Ovary (tissue), 9 donors: ENCODE measurements around the gene HSFX3. TPM values are rescaled to one million over a fixed set of nuclear protein-coding genes. Genes with fewer than 3 reads are reported as not detected.
"Not testable (repeated sequence)": the region's sequence is repeated elsewhere in the genome, so short reads cannot be mapped to it uniquely, and the experiment has no call there.

Source experiments
- DNase-seq, 5 donors: peaks; one replicate each; pipeline ENCODE4 v3.0.0-alpha.2; 2019 to 2020
- H3K27ac ChIP-seq, 2 donors: fragments of 200-600 bp; one replicate each; pipeline versions ENCODE4 v1.5.1 to v1.8.0; 2019 to 2022
- H3K27me3 ChIP-seq: fragments of 200-600 bp; one replicate; pipeline ENCODE4 v1.8.0; 2022
- H3K36me3 ChIP-seq: fragments of 200-600 bp; sonication (generic); one replicate; pipeline ENCODE4 v1.5.1; 2019
- H3K4me1 ChIP-seq: one replicate; pipeline ENCODE4 v1.8.1; 2013; ENCODE audit warnings: mild to moderate bottlenecking, moderate library complexity; ENCODE audit not compliant: insufficient read depth
- H3K4me3 ChIP-seq: fragments of 200-600 bp; sonication (generic); one replicate; pipeline ENCODE4 v1.5.1; 2017
- H3K9me3 ChIP-seq, 2 donors: fragments of 200-600 bp in 1 of 2; sonication (generic) in 1 of 2; one replicate each; pipeline versions ENCODE4 v1.5.1 to v1.8.1; 2013 to 2019; ENCODE audit warnings: mild to moderate bottlenecking in 1 of 2, moderate library complexity in 1 of 2
- EP300 ChIP-seq: sonication (generic); formaldehyde crosslinking; IDR thresholded peaks from one replicate; pipeline ENCODE4 v1.6.1; 2017; ENCODE audit warnings: antibody characterized with exemption
- POLR2A ChIP-seq: fragments of 450-650 bp; IDR thresholded peaks from one replicate; pipeline ENCODE4 v1.6.1; 2017; ENCODE audit warnings: antibody characterized with exemption, mild to moderate bottlenecking, moderate library complexity
- WGBS, 3 donors: extraction: QIAGEN DNeasy Blood & Tissue Kit in 1 of 3; methylation state at CpG; one replicate each; pipeline versions ENCODE4 v1.1.5 to v1.1.7; 2013 to 2017; 5-methylcytosine and 5-hydroxymethylcytosine counted together
- intact Hi-C, 4 donors: fragments of 100-400 bp; cut with DNase I; formaldehyde crosslinking; loops; one replicate each; pipeline versions ENCODE4 v1.11.0 to v1.15.1; 2022 to 2023
- polyA plus RNA-seq, 2 donors: library from polyadenylated mRNA; stranded (reverse); fragments of 200-250 nt in 1 of 2; fragments of 350-450 nt in 1 of 2; fragmentation: Illumina TruSeq in 1 of 2; extraction: RNeasy Lipid Tissue Mini Kit (QIAGEN cat#74804) in 1 of 2; gene quantifications; one replicate each; pipeline ENCODE4 v1.2.3, GENCODE V29; 2013 to 2014
- total RNA-seq, 7 donors: library from RNA; depleted of rRNA in 2 of 7; stranded (reverse); fragments of >200 nt in 2 of 7; fragmentation: NEBNext Ultra II Directional in 3 of 7; extraction: Animal tissue kit (Norgen Biotek cat#: 25700) in 3 of 7; gene quantifications; one replicate each; pipeline versions ENCODE4 v1.1.0 to v1.2.4, GENCODE V29; 2016 to 2023
- TF ChIP-seq, protein P1 (sequence below), 3 donors: fragments of 450-650 bp in 2 of 3; fragments of 200-600 bp in 1 of 3; IDR thresholded peaks; one replicate each; pipeline versions ENCODE4 v1.5.1 to v1.8.0; 2016 to 2022; ENCODE audit warnings: antibody characterized with exemption in 3 of 3, mild to moderate bottlenecking in 1 of 3
- donor health status: DM: no; HTN: no; CAD: no; lungs with moderate emphysema.
- donor health status: DM: no; HTN: no; CAD: no.
- donor health status: Bipolar disorder and iron deficiency.
- donor health status: DM: yes; HTN: yes; CAD: no.
- donor health status: DM: no; HTN: no; CAD: no.
- donor health status: DM: yes; HTN: yes; CAD: no.

Gene HSFX3
- total and polyA plus RNA-seq, 9 donors: not detected

GRCh38 chrX:149522916-149523315 lies 26.8 kb downstream of the HSFX3 start:
- no peaks in the 10 kb centered on the region for H3K27me3 ChIP-seq
- DNase-seq: no peak
- no peak for TF ChIP-seq POLR2A
- TF ChIP-seq, protein P1, sequence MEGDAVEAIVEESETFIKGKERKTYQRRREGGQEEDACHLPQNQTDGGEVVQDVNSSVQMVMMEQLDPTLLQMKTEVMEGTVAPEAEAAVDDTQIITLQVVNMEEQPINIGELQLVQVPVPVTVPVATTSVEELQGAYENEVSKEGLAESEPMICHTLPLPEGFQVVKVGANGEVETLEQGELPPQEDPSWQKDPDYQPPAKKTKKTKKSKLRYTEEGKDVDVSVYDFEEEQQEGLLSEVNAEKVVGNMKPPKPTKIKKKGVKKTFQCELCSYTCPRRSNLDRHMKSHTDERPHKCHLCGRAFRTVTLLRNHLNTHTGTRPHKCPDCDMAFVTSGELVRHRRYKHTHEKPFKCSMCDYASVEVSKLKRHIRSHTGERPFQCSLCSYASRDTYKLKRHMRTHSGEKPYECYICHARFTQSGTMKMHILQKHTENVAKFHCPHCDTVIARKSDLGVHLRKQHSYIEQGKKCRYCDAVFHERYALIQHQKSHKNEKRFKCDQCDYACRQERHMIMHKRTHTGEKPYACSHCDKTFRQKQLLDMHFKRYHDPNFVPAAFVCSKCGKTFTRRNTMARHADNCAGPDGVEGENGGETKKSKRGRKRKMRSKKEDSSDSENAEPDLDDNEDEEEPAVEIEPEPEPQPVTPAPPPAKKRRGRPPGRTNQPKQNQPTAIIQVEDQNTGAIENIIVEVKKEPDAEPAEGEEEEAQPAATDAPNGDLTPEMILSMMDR (IDR thresholded peaks at IDR 0.05): no peak
- intact Hi-C loops: no loop called here
- WGBS, 3 donors: 57 to 71% (median 65%) methylated on average over 2 of the region's 2 CpGs
- no peak overlapping the region for H3K4me3 ChIP-seq
- no peak overlapping the region for H3K27ac ChIP-seq
- H3K9me3 ChIP-seq: no peaks in the 10 kb centered on the region
- H3K4me1 ChIP-seq: no peaks in the 10 kb centered on the region
- no peaks in the 10 kb centered on the region for H3K36me3 ChIP-seq

- intact Hi-C loops: no loop called here
- H3K4me1 ChIP-seq: no peaks in the 10 kb centered on the region
- H3K36me3 ChIP-seq: no peaks in the 10 kb centered on the region
- no peak overlapping the region for H3K4me3 ChIP-seq
- no peak overlapping the region for H3K27ac ChIP-seq
- 61 to 69% (median 65%) methylated on average over 9 of the region's 9 CpGs for WGBS, 3 donors
- H3K9me3 ChIP-seq: no peaks in the 10 kb centered on the region
- DNase-seq: no peak
- no peaks in the 10 kb centered on the region for H3K27me3 ChIP-seq
- TF ChIP-seq POLR2A (no peak), EP300 (no peak)
Observed at GRCh38 chrX:149521438-149521837, 28.3 kb downstream of the HSFX3 start.

DNA sequence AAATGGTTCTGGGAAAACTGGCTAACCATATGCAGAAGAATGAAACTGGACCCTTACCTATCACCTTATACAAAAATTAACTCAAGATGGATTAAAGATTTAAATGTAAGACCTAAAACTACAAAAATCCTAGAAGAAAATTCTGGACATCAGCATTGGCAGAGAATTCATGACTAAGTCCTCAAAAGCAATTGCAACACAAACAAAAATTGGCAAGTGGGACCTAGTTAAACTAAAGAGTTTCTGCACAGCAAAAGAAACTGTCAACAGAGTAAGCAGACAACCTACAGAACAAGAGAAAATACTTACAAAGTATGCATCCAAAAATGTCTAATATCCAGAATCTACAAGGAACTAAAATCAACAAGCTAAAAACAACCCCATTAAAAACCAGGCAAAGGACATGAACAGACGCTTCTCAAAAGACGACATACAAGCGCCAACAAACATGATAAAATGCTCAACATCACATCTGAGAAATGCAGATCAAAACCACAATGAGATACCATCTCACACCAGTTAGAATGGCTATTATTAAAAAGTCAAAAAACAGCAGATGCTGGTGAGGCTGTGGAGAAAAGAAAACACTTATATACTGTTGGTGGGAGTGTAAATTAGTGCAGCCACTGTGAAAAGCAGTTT lies 29.0 kb downstream of the HSFX3 start:
- H3K9me3 ChIP-seq, H3K27ac ChIP-seq, H3K4me3 ChIP-seq, intact Hi-C loops, DNase-seq, H3K36me3 ChIP-seq, H3K4me1 ChIP-seq, H3K27me3 ChIP-seq: not testable (repeated sequence)
- 47 to 64% (median 52%) methylated on average over 3 of the region's 3 CpGs for WGBS, 3 donors

DNA sequence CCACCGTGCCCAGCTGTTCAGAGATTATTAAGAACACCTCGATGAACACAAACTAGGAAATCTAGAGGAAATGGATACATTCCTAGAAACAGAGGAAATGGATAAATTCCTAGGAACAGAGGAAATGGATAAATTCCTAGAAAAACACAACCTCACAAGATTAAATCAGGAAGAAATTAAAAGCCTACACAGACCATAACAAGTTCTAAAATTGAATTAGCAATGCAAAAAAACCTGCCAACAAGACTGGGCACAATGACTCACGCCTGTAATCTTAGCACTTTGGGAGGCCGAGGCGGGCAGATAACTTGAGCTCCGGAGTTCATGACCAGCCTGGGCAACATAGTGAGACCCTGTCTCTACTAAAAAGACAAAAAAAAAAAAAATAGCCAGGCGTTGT lies 31.5 kb downstream of the HSFX3 start:
- intact Hi-C loops: no loop called here
- no peak for DNase-seq
- H3K27ac ChIP-seq: no peak overlapping the region
- TF ChIP-seq POLR2A (no peak), EP300 (no peak)
- TF ChIP-seq, protein P1 (IDR thresholded peaks at IDR 0.05): no peak
- H3K36me3 ChIP-seq: no peaks in the 10 kb centered on the region
- H3K9me3 ChIP-seq: no peaks in the 10 kb centered on the region
- H3K4me1 ChIP-seq: no peaks in the 10 kb centered on the region
- no peak overlapping the region for H3K4me3 ChIP-seq
- H3K27me3 ChIP-seq: no peaks in the 10 kb centered on the region
- WGBS, 3 donors: 67 to 82% (median 80%) methylated on average over 7 of the region's 7 CpGs

DNA sequence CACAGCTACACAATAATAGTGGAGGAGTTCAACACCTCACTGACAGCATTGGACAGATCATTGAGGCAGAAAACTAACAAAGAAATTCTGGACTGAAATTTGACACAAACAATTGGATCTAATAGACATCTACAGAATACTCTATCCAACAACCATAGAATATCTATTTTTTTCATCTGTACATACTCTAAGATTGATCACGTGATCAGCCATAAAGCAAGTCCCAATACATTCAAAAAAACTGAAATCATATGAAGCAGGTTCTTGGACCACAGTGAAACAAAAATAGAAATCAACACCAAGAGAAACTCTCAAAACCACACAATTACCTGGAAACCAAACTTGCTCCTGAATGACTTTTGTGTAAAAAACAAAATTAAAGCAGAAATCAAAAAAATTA lies 32.4 kb downstream of the HSFX3 start:
- H3K36me3 ChIP-seq: no peaks in the 10 kb centered on the region
- no peak for DNase-seq
- H3K4me3 ChIP-seq: no peak overlapping the region
- intact Hi-C loops: no loop called here
- H3K27me3 ChIP-seq: no peaks in the 10 kb centered on the region
- H3K9me3 ChIP-seq: no peaks in the 10 kb centered on the region
- TF ChIP-seq, protein P1 (IDR thresholded peaks at IDR 0.05): no peak
- no peak for TF ChIP-seq POLR2A
- no peak for TF ChIP-seq EP300
- 62 to 69% (median 66%) methylated on average over 1 of the region's 1 CpG for WGBS, 3 donors
- no peak overlapping the region for H3K27ac ChIP-seq
- no peaks in the 10 kb centered on the region for H3K4me1 ChIP-seq
